LoVo (cell line): ENCODE data around the gene ABLIM1.
A peak's percentile ranks its signal among the peaks of the same experiment; 100 is the strongest.

Experiments used
- DNase-seq: peaks from one replicate; pipeline ENCODE4 v3.0.0-alpha.2; 2016; ENCODE audit warnings: low spot score

Gene ABLIM1

DNA sequence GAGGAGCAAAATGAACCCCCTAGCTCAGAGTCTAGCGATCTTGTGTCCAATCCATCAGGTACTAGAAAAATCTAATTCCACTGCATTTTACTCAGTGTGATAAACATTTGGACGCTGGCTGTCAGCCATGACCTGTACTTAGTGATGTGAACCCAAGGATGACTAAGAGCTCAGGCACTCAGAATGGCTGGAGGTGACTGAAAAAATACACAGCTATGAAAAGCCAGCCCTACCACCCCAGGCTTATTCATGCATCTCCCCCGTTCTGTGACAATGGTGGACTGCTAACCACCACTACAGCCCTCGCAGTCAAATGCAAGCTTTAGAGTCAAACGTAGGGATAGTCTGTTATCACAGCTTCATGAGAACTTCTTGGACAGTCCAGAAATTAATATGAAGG is 268.6 kb downstream of the ABLIM1 start:
- DNase-seq: peak; percentile 48

DNA sequence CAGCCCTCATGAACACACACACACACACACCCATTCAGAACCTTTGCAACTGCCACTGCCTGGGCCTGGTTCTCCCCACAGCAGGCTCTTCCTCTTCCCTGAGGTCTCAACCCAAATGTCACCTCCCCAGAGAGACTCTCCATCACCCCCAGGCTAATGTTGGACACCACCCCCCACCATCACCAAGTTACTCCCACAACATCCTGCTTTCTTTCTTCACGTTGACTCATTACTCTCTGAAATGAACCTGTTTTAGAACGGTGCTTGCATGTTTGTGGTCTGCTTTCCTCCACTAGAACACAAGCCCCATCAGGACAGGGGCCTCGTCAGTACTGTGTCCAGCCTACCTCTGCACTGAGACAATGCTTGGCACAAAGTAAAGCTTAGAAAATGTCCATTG is 269.8 kb downstream of the ABLIM1 start:
- DNase-seq: no peak

DNA sequence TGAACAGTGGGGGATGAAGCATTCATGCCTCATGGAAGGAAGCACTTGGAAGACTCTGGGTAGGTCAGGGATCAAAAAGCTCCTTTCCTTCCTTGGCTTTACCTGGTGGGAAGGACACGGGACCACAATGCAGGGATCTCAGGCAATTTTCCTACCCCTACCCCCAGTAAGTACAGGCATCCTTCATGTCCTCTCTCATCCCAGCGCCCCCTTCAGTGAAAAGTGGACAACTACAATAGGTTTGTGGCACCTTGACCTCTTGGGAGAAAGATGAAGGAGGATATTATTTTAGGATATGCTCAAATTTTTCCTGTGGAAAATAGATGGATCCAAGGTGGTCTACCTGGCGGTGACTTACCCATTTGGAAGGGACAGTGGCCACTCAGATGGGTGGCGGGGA is 270.3 kb downstream of the ABLIM1 start:
- no peak for DNase-seq

DNA sequence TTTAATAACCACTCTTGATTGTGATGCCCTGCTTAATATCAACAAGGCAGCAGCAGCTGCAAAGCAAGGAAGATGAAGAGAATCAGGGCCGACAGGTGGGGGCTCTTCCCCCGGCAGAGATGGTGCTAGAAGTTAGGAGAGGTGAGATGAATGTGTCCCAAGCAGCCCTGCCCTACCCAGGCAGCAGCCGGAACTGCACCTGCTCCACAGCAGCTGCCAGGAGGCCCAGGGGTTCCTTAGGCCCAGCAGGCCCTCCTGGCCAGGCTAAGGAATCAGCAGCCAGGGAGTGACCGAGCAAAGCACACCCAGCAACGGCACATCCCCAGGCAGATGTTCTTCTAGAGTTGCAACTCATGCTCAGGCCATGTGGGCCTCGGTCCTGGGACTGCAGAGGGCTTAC is 271.6 kb downstream of the ABLIM1 start:
- DNase-seq: no peak

DNA sequence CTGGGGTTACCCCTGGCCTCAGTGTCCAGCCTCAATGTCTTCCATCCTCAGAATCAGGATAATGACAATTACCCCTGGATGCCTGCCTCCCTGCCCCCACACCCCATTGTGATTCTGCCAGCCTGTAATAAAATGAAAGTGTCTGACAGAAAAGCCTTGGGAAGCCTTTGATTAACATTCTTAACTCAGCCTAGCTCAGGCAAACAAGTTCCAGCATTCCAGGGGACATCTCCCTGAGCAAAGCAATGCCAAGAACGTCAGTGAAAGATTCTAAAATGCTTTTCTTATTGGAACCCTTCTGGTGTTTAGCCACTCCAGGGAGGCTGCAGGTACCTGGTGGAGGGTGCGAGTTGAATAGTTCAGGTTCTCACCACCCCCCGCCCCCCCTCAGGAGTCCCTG is 272.5 kb downstream of the ABLIM1 start:
- no peak for DNase-seq

DNA sequence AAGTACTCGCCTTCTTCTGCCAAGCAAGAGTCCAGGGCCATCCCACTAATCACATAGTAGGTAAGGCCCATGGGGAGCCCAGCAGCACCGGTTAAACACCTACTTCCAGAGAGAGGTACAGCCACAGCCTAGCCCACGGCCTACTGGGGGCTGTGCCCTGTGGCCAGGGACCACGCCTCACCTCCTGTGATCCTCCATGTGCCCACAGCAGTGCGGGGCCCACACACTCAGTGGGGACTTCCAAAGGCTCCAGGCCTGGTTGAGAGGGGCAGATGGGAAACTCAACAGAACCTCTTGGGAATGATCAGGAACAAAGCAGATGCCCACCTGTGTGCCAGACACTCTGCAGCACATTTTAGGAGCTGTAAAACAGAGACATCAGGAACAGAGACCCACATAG is 273.5 kb downstream of the ABLIM1 start:
- DNase-seq: no peak

DNA sequence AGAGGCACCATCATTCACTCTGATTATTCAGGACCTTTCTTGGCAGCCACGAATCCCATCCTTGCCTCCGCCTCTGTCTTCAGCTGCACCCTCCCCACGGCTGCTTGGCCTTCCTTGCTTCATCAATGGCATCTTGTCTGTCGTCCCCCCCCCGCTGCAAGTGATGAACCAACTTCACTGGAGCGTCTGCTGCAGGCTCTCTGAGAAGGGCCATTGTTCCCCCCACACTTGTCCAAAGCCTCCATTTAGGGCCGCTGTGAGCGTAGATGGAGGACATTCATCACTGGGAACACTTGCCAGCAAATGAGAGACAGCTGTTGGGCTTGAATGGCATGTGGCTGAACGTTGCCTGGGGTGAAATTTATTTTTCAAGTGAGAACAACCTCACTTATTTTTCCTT is 273.9 kb downstream of the ABLIM1 start:
- DNase-seq: no peak
